Mucosa of descending colon (tissue), 3 donors: ENCODE data around the gene SLC35D3. TPM values are rescaled to one million over a fixed set of nuclear protein-coding genes. Genes with fewer than 3 reads are reported as not detected.

ENCODE experiments used
- ATAC-seq: fragments of 200-7000 bp; cut with Tn5 transposase; one replicate; pipeline ENCODE4 v1.9.1; 2020; ENCODE audit warnings: mild to moderate bottlenecking, moderate library complexity
- DNase-seq, 3 donors: peaks; one replicate each; pipeline ENCODE4 v3.0.0-alpha.2; 2020
- H3K36me3 ChIP-seq: fragments of 200-600 bp; one replicate; pipeline ENCODE4 v1.8.0; 2021; ENCODE audit warnings: low read depth, mild to moderate bottlenecking
- H3K4me1 ChIP-seq: fragments of 200-600 bp; one replicate; pipeline ENCODE4 v1.8.0; 2021; ENCODE audit warnings: low read depth, mild to moderate bottlenecking
- H3K4me3 ChIP-seq: fragments of 200-600 bp; one replicate; pipeline ENCODE4 v1.8.0; 2021; ENCODE audit warnings: mild to moderate bottlenecking
- H3K9me3 ChIP-seq: fragments of 200-600 bp; one replicate; pipeline ENCODE4 v1.8.0; 2021; ENCODE audit warnings: mild to moderate bottlenecking
- CTCF ChIP-seq: fragments of 200-600 bp; IDR thresholded peaks from one replicate; pipeline ENCODE4 v1.8.0; 2022; ENCODE audit warnings: antibody characterized with exemption, mild to moderate bottlenecking
- intact Hi-C, 2 donors: fragments of 100-400 bp; cut with DNase I in 1 of 2; cut with micrococcal nuclease in 1 of 2; formaldehyde crosslinking; loops; one replicate each; pipeline versions ENCODE4 v1.11.0 to v1.11.1; 2022; cut with DNase I, micrococcal nuclease
- total RNA-seq, 3 donors: library from RNA; stranded (reverse); fragmentation: NEBNext Ultra II Directional in 2 of 3; extraction: Animal tissue kit (Norgen Biotek cat#: 25700) in 2 of 3; gene quantifications; one replicate each; pipeline versions ENCODE4 v1.2.1 to v1.2.4, GENCODE V29; 2021 to 2023
- donor health status: DM: no; HTN: no; CAD: no; lungs with moderate emphysema.
- donor health status: DM: no; HTN: no; CAD: no.
- donor health status: DM: no; HTN: yes; CAD: no.

SLC35D3 gene
- total RNA-seq, 3 donors from 2014 or later, result 0.12 to 0.92 (median 0.19) TPM

GRCh38 chr6:136923954-136924673 lies 2.0 kb downstream of the SLC35D3 start:
- Histone ChIP-seq H3K9me3 (no peaks in the 10 kb centered on the region), H3K36me3 (no peaks in the 10 kb centered on the region), H3K4me3 (no peak overlapping the region), H3K4me1 (peaks cover 28% of the 10 kb centered on the region)
- DNase-seq, result no peak
- no peak for ATAC-seq
- no peak for TF ChIP-seq CTCF
- intact Hi-C loops, result no loop called here

GRCh38 chr6:136926383-136926782 lies 4.3 kb downstream of the SLC35D3 start:
- Histone ChIP-seq H3K36me3 (no peaks in the 10 kb centered on the region), H3K4me1 (peaks cover 14% of the 10 kb centered on the region), H3K9me3 (no peaks in the 10 kb centered on the region), H3K4me3 (no peak overlapping the region)
- ATAC-seq (no peak), DNase-seq (no peak)
- no peak for TF ChIP-seq CTCF
- intact Hi-C loops, result no loop called here

GRCh38 chr6:136927292-136927691 lies 5.2 kb downstream of the SLC35D3 start:
- Histone ChIP-seq H3K36me3 (no peaks in the 10 kb centered on the region), H3K4me3 (no peak overlapping the region), H3K9me3 (no peaks in the 10 kb centered on the region), H3K4me1 (peaks cover 8% of the 10 kb centered on the region)
- DNase-seq, result no peak
- TF ChIP-seq CTCF, result no peak
- ATAC-seq, result no peak
- intact Hi-C loops, result no loop called here

- DNase-seq, result no peak
- no peak for TF ChIP-seq CTCF
- intact Hi-C loops, result no loop called here
- no peaks in the 10 kb centered on the region for H3K9me3 ChIP-seq
- no peaks in the 10 kb centered on the region for H3K36me3 ChIP-seq
- ATAC-seq, result no peak
- no peaks in the 10 kb centered on the region for H3K4me1 ChIP-seq
- H3K4me3 ChIP-seq, result no peak overlapping the region
Observed at GRCh38 chr6:136930528-136930927, 8.4 kb downstream of the SLC35D3 start.

- ATAC-seq, result no peak
- DNase-seq, result no peak
- H3K4me1 ChIP-seq, result no peaks in the 10 kb centered on the region
- H3K4me3 ChIP-seq, result no peak overlapping the region
- H3K36me3 ChIP-seq, result no peaks in the 10 kb centered on the region
- no peaks in the 10 kb centered on the region for H3K9me3 ChIP-seq
- intact Hi-C loops, result no loop called here
- TF ChIP-seq CTCF, result no peak
Observed at GRCh38 chr6:136932599-136932998, 10.5 kb downstream of the SLC35D3 start.

GRCh38 chr6:136945072-136945471 lies 23.0 kb downstream of the SLC35D3 start:
- Histone ChIP-seq H3K4me1 (no peaks in the 10 kb centered on the region), H3K36me3 (no peaks in the 10 kb centered on the region), H3K9me3 (no peaks in the 10 kb centered on the region), H3K4me3 (no peak overlapping the region)
- no peak for DNase-seq
- intact Hi-C loops, result no loop called here
- ATAC-seq, result no peak
- TF ChIP-seq CTCF, result no peak
